Stomach smooth muscle (tissue), 2 donors: ENCODE data around the gene EIF4G3.
"Not testable (repeated sequence)": the region's sequence is repeated elsewhere in the genome, so short reads cannot be mapped to it uniquely, and the experiment has no call there.

Source experiments
- H3K27ac ChIP-seq: one replicate; pipeline ENCODE4 v1.7.0; 2013; ENCODE audit warnings: mild to moderate bottlenecking, low read length, inconsistent platforms
- H3K27me3 ChIP-seq, 2 donors: one replicate each; pipeline ENCODE4 v1.7.0; 2013; ENCODE audit warnings: low read length in 2 of 2; ENCODE audit not compliant: insufficient read depth in 2 of 2, control insufficient read depth in 1 of 2
- H3K36me3 ChIP-seq, 2 donors: one replicate each; pipeline ENCODE4 v1.7.0; 2013; ENCODE audit warnings: low read length in 2 of 2; ENCODE audit not compliant: control insufficient read depth in 2 of 2, insufficient read depth in 2 of 2
- H3K4me1 ChIP-seq: one replicate; pipeline ENCODE4 v1.7.0; 2013; ENCODE audit warnings: low read length; ENCODE audit not compliant: control insufficient read depth, insufficient read depth
- H3K4me3 ChIP-seq, 2 donors: one replicate each; pipeline ENCODE4 v1.7.0; 2013; ENCODE audit warnings: low read length in 2 of 2
- H3K9ac ChIP-seq, 2 donors: one replicate each; pipeline ENCODE4 v1.7.0; 2013; ENCODE audit warnings: low read length in 2 of 2, mild to moderate bottlenecking in 1 of 2
- H3K9me3 ChIP-seq, 2 donors: one replicate each; pipeline ENCODE4 v1.7.0; 2013; ENCODE audit warnings: low read length in 2 of 2; ENCODE audit not compliant: control insufficient read depth in 2 of 2
- donor health status: healthy.
- donor health status: Pancreatic carcinoma.

EIF4G3 gene

GRCh38 chr1:21093271-21093958 lies 83.3 kb downstream of the EIF4G3 start:
- H3K9me3 ChIP-seq, H3K4me3 ChIP-seq, H3K9ac ChIP-seq, H3K27me3 ChIP-seq, H3K27ac ChIP-seq, H3K36me3 ChIP-seq, H3K4me1 ChIP-seq: not testable (repeated sequence)

GRCh38 chr1:21092545-21092944 lies 84.2 kb downstream of the EIF4G3 start:
- not testable (repeated sequence) for H3K36me3 ChIP-seq, H3K27ac ChIP-seq

GRCh38 chr1:21091053-21091690 lies 85.5 kb downstream of the EIF4G3 start:
- not testable (repeated sequence) for H3K27ac ChIP-seq, H3K27me3 ChIP-seq, H3K9ac ChIP-seq

More at GRCh38 chr1:21092545-21092944, 84.2 kb downstream of the EIF4G3 start:
- H3K9ac ChIP-seq, H3K27me3 ChIP-seq, H3K9me3 ChIP-seq, H3K4me1 ChIP-seq, H3K4me3 ChIP-seq: not testable (repeated sequence)

GRCh38 chr1:21090463-21090862 lies 86.2 kb downstream of the EIF4G3 start:
- no peak overlapping the region for H3K4me3 ChIP-seq
- H3K27me3 ChIP-seq = no peaks in the 10 kb centered on the region
- peaks cover 0 to 4% of the 10 kb centered on the region in 2 donors for H3K36me3 ChIP-seq
- H3K4me1 ChIP-seq = peaks cover 4% of the 10 kb centered on the region
- no peak overlapping the region for H3K9ac ChIP-seq
- no peak overlapping the region for H3K27ac ChIP-seq
- no peaks in the 10 kb centered on the region for H3K9me3 ChIP-seq

More at GRCh38 chr1:21091053-21091690, 85.5 kb downstream of the EIF4G3 start:
- H3K4me1 ChIP-seq, H3K36me3 ChIP-seq, H3K9me3 ChIP-seq, H3K4me3 ChIP-seq: not testable (repeated sequence)

GRCh38 chr1:21089731-21090130 lies 87.0 kb downstream of the EIF4G3 start:
- Histone ChIP-seq H3K4me1 (peaks cover 4% of the 10 kb centered on the region), H3K9me3 (no peaks in the 10 kb centered on the region), H3K27me3 (no peaks in the 10 kb centered on the region), H3K9ac (no peak overlapping the region), H3K27ac (no peak overlapping the region), H3K36me3 (peaks cover 0 to 4% of the 10 kb centered on the region in 2 donors), H3K4me3 (no peak overlapping the region)

- H3K27ac ChIP-seq = no peak overlapping the region
- H3K36me3 ChIP-seq = peaks cover 0 to 4% of the 10 kb centered on the region in 2 donors
- peaks cover 4% of the 10 kb centered on the region for H3K4me1 ChIP-seq
- no peaks in the 10 kb centered on the region for H3K9me3 ChIP-seq
- no peak overlapping the region for H3K9ac ChIP-seq
- H3K27me3 ChIP-seq = no peaks in the 10 kb centered on the region
- H3K4me3 ChIP-seq = no peak overlapping the region
Measured at GRCh38 chr1:21089299-21089698, 87.4 kb downstream of the EIF4G3 start.

GRCh38 chr1:21084111-21084810 lies 92.4 kb downstream of the EIF4G3 start:
- H3K27ac ChIP-seq = no peak overlapping the region
- H3K36me3 ChIP-seq = peaks cover 0 to 4% of the 10 kb centered on the region in 2 donors
- no peak overlapping the region for H3K9ac ChIP-seq
- no peaks in the 10 kb centered on the region for H3K27me3 ChIP-seq
- no peaks in the 10 kb centered on the region for H3K4me1 ChIP-seq
- H3K4me3 ChIP-seq = no peak overlapping the region
- no peaks in the 10 kb centered on the region for H3K9me3 ChIP-seq

GRCh38 chr1:21082073-21082472 lies 94.6 kb downstream of the EIF4G3 start:
- H3K36me3 ChIP-seq = peaks cover 0 to 4% of the 10 kb centered on the region in 2 donors
- no peak overlapping the region for H3K9ac ChIP-seq
- H3K27me3 ChIP-seq = no peaks in the 10 kb centered on the region
- no peaks in the 10 kb centered on the region for H3K9me3 ChIP-seq
- no peak overlapping the region for H3K4me3 ChIP-seq
- H3K4me1 ChIP-seq = no peaks in the 10 kb centered on the region
- no peak overlapping the region for H3K27ac ChIP-seq

- no peaks in the 10 kb centered on the region for H3K27me3 ChIP-seq
- H3K4me1 ChIP-seq = no peaks in the 10 kb centered on the region
- H3K27ac ChIP-seq = no peak overlapping the region
- no peaks in the 10 kb centered on the region for H3K9me3 ChIP-seq
- H3K9ac ChIP-seq = no peak overlapping the region
- no peaks in the 10 kb centered on the region for H3K36me3 ChIP-seq
- no peak overlapping the region for H3K4me3 ChIP-seq
Measured at GRCh38 chr1:21077085-21077484, 99.6 kb downstream of the EIF4G3 start.

GRCh38 chr1:21072721-21073120 lies 104.0 kb downstream of the EIF4G3 start:
- H3K27me3 ChIP-seq = no peaks in the 10 kb centered on the region
- no peak overlapping the region for H3K27ac ChIP-seq
- peaks cover 5% of the 10 kb centered on the region for H3K4me1 ChIP-seq
- H3K9ac ChIP-seq = no peak overlapping the region
- no peaks in the 10 kb centered on the region for H3K36me3 ChIP-seq
- H3K9me3 ChIP-seq = no peaks in the 10 kb centered on the region
- no peak overlapping the region for H3K4me3 ChIP-seq

GRCh38 chr1:21069549-21069948 lies 107.1 kb downstream of the EIF4G3 start:
- Histone ChIP-seq H3K4me1 (peaks cover 5% of the 10 kb centered on the region), H3K4me3 (no peak overlapping the region), H3K9me3 (no peaks in the 10 kb centered on the region), H3K27me3 (no peaks in the 10 kb centered on the region), H3K27ac (no peak overlapping the region), H3K9ac (no peak overlapping the region), H3K36me3 (no peaks in the 10 kb centered on the region)
